Heart left ventricle (tissue), 13 donors: Measurements from ENCODE around the gene LGSN.

Experiments
- CTCF ChIP-seq, 12 donors: fragments of 200-600 bp; sonication (generic) in 4 of 12; IDR thresholded peaks; one replicate each; pipeline versions ENCODE4 v1.5.0 to v1.8.0; 2018 to 2022; ENCODE audit warnings: antibody characterized with exemption in 12 of 12, mild to moderate bottlenecking in 5 of 12
- POLR2A ChIP-seq, 2 donors: fragments of 450-650 bp; IDR thresholded peaks; one replicate each; pipeline ENCODE4 v1.6.1; 2017; ENCODE audit warnings: antibody characterized with exemption in 2 of 2, mild to moderate bottlenecking in 2 of 2, moderate library complexity in 2 of 2
- donor health status: ischemic (EF 13 %, LVEDD 7.1; RV severe dilation, severe dysfunction).
- donor health status: DM: no; HTN: yes; CAD: no.
- donor health status: DM: no; HTN: no; CAD: no.
- donor health status: ischemic (EF 25% LVEDD 6.9; RV normal size, moderate dysfunction).
- donor health status: ischemic (EF 25% LVEDD 5.7; RV mildly dilated, moderate dysfunction).
- donor health status: ischemic (EF 35%, LVEDD 5.7; RV mildly dilated, moderate dysfunction).
- donor health status: nonischemic (EF 11% LVEDD 7.7; RV severe dilation, severe dysfunction).
- donor health status: DM: yes; HTN: yes; CAD: no.
- donor health status: PGD.
- donor health status: ischemic (EF 29% LVEDD 5.4; RV normal size, mild dysfunction).
- donor health status: nonischemic (EF 23%, LVEDD 6.1; RV moderate dilation, normal function).

- no peak for TF ChIP-seq CTCF (IDR thresholded peaks at IDR 0.05)
- no peak for TF ChIP-seq POLR2A (IDR thresholded peaks at IDR 0.05)
Observed at GRCh38 chr6:63316113-63316512, 3.7 kb downstream of the LGSN start.
